ENCODE measurements around the gene YY1. TPM values are rescaled to one million over a fixed set of nuclear protein-coding genes. Genes with fewer than 3 reads are reported as not detected.
A peak's percentile ranks its signal among the peaks of the same experiment; 100 is the strongest.

YY1 gene
- total and polyA plus RNA-seq, 2 of the 8 experiments (the other 6 are each of a cell fraction or from before 2014, with no cell fraction given): 26.4 to 106 TPM

- H2AK5ac ChIP-seq (ENCODE audit: low read depth, low read length): no peak overlapping the region
- DNase-seq (ENCODE audit: low read depth in 1 of 2, low spot score in 2 of 2): no peak
- peak overlapping the region in 1 of 4 experiments; percentile 11; a peak in 2 of 7 replicates for H3K9ac ChIP-seq (replicated peaks in 1 of 4; ENCODE audit: extremely low read depth in 1 of 4, low read depth in 3 of 4, low read length in 3 of 4)
- peaks cover 12% of the 10 kb centered on the region for H3K79me1 ChIP-seq (ENCODE audit: low read depth, low read length)
- H2BK120ac ChIP-seq (replicated peaks; ENCODE audit: low read depth, low read length): no peak overlapping the region
- FAIRE-seq: no peak
- no peaks in the 10 kb centered on the region for H3K9me3 ChIP-seq (ENCODE audit: insufficient read depth in 2 of 2, low read depth in 1 of 2, low read length in 1 of 2)
- no peak overlapping the region for H3K23ac ChIP-seq (ENCODE audit: insufficient read length)
- H3K14ac ChIP-seq (ENCODE audit: insufficient read length): no peak overlapping the region
- H3K23me2 ChIP-seq (ENCODE audit: low read depth, low read length): no peaks in the 10 kb centered on the region
- H3K27me3 ChIP-seq (replicated peaks in 1 of 4; ENCODE audit: control insufficient read depth in 3 of 4, extremely low read depth in 1 of 4, insufficient read depth in 3 of 4, low read length in 3 of 4): no peaks in the 10 kb centered on the region
- no peak overlapping the region for H2AFZ ChIP-seq (ENCODE audit: low read length)
- H3K56ac ChIP-seq (replicated peaks; ENCODE audit: insufficient read length, low read depth, low read length): no peak overlapping the region
- 96% methylated on average over 3 of the region's 3 CpGs; no CpG with 5 or more reads in 1 of the 2 experiments for WGBS, 2 experiments (ENCODE audit: extremely low coverage in 1 of 2, insufficient coverage in 1 of 2, insufficient read length in 1 of 2, insufficient replicate concordance in 2 of 2, low coverage in 1 of 2, low lambda C conversion rate in 2 of 2, missing lambda C conversion rate in 1 of 2)
- CTCF ChIA-PET (ENCODE audit: partially characterized antibody): interaction anchor here (0.8 to 1.7 kb wide), 4 partner anchors 15 to 26 kb away, joined by 3 to 6 read pairs (median 3); no protein-coding TSS in a partner anchor
- no peak overlapping the region for H4K91ac ChIP-seq (replicated peaks; ENCODE audit: insufficient read length, low read length)
- peak overlapping the region; percentile 82; the same call in 1 of the 2 replicates for H4K8ac ChIP-seq (ENCODE audit: extremely low read depth, insufficient read depth, low read length)
- H3K18ac ChIP-seq (ENCODE audit: extremely low read depth, low read length): no peak overlapping the region
- H2BK15ac ChIP-seq (ENCODE audit: low read length): no peak overlapping the region
- H2BK12ac ChIP-seq (ENCODE audit: low read depth, low read length): no peak overlapping the region
- POLR2A ChIA-PET (ENCODE audit: partially characterized antibody): interaction anchor here (0.5 to 0.9 kb wide), 2 partner anchors 18 to 21 kb away, joined by 3 read pairs; no protein-coding TSS in a partner anchor
- H3K4me2 ChIP-seq (ENCODE audit: insufficient read depth in 1 of 2, low read depth in 2 of 2, low read length in 2 of 2): no peak overlapping the region
- no peak overlapping the region for H3K4ac ChIP-seq (replicated peaks; ENCODE audit: insufficient read length, low read depth, low read length)
- no peak overlapping the region for H2BK20ac ChIP-seq (ENCODE audit: low read length)
- no peak overlapping the region for H4K5ac ChIP-seq (ENCODE audit: insufficient read length, low read depth, low read length)
- H3K4me1 ChIP-seq (replicated peaks in 1 of 4; ENCODE audit: control insufficient read depth in 3 of 4, insufficient read depth in 4 of 4, low read length in 3 of 4): peaks cover 0 to 4% (median 0%) of the 10 kb centered on the region in 4 experiments; a peak in 1 of 7 replicates
- H3K27ac ChIP-seq (ENCODE audit: low read depth, low read length): no peak overlapping the region
- H3K36me3 ChIP-seq (ENCODE audit: control insufficient read depth in 2 of 4, insufficient read depth in 4 of 4, low read length in 3 of 4): peaks cover 2 to 28% (median 7%) of the 10 kb centered on the region in 4 experiments; a peak in 6 of 8 replicates
- H3K79me2 ChIP-seq (ENCODE audit: control insufficient read depth in 1 of 2, insufficient read depth in 2 of 2, low read length in 2 of 2): peaks cover 34 to 98% of the 10 kb centered on the region in 2 experiments
- H4K20me1 ChIP-seq (replicated peaks in 1 of 2; ENCODE audit: control insufficient read depth in 1 of 2, insufficient read depth in 2 of 2, low read length in 2 of 2): peaks cover 22 to 39% of the 10 kb centered on the region in 2 experiments
- H2BK5ac ChIP-seq (ENCODE audit: low read depth, low read length): no peak overlapping the region
- no peak overlapping the region for H3K4me3 ChIP-seq (ENCODE audit: extremely low read depth in 1 of 4, insufficient read depth in 2 of 4, low read depth in 3 of 4, low read length in 4 of 4)
- TF ChIP-seq KDM1A (IDR thresholded peaks at IDR 0.05; ENCODE audit: borderline replicate concordance, low read length) (no peak), YY1 (IDR thresholded peaks at IDR 0.05; ENCODE audit: low read depth, low read length) (no peak), SP4 (IDR thresholded peaks at IDR 0.05; ENCODE audit: low read length) (no peak), MAX (IDR thresholded peaks at IDR 0.05) (no peak), SUZ12 (IDR thresholded peaks at IDR 0.05; ENCODE audit: low read length) (no peak), RNF2 (IDR thresholded peaks at IDR 0.05; ENCODE audit: borderline replicate concordance, low read depth, low read length, missing control alignments, poor library complexity, severe bottlenecking) (no peak), RBBP5 (IDR thresholded peaks at IDR 0.05; ENCODE audit: borderline replicate concordance, low read depth, low read length) (no peak), RAD21 (IDR thresholded peaks at IDR 0.05 in 1 of 2, conservative IDR thresholded peaks at IDR 0.05 in 1 of 2; ENCODE audit: low read depth in 2 of 2, low read length in 2 of 2) (no peak), EZH2 (IDR thresholded peaks at IDR 0.05; ENCODE audit: low read depth, low read length, severe bottlenecking) (no peak), KDM4A (IDR thresholded peaks at IDR 0.05; ENCODE audit: low read depth, low read length, severe bottlenecking) (no peak), NRF1 (IDR thresholded peaks at IDR 0.05; ENCODE audit: low read depth, low read length) (no peak), EGR1 (IDR thresholded peaks at IDR 0.05; ENCODE audit: borderline replicate concordance, low read depth, low read length) (no peak), CHD2 (IDR thresholded peaks at IDR 0.05; ENCODE audit: low read length) (no peak)
Measured at GRCh38 chr14:100261621-100262020, 22.7 kb downstream of the YY1 start.
